ENCODE results near the gene PLCH2. TPM values are rescaled to one million over a fixed set of nuclear protein-coding genes. Genes with fewer than 3 reads are reported as not detected.
A peak's percentile ranks its signal among the peaks of the same experiment; 100 is the strongest.

PLCH2 gene
- polyA plus RNA-seq, 1 of the 3 experiments (the other 2 are of a cell fraction) = 0.08 TPM

GRCh38 chr1:2514863-2515762 lies 39.0 kb downstream of the PLCH2 start:
- Histone ChIP-seq H3K9ac (no peak overlapping the region), H3F3A (replicated peaks; ENCODE audit: insufficient read depth) (no peaks in the 10 kb centered on the region), H3K36me3 (replicated peaks in 1 of 2; ENCODE audit: control insufficient read depth in 1 of 2, insufficient read depth in 2 of 2, low read length in 1 of 2) (peaks cover 0 to 89% of the 10 kb centered on the region in 2 experiments), H3K9me2 (no peaks in the 10 kb centered on the region), H3K4me3 (ENCODE audit: low read depth in 2 of 2, low read length in 1 of 2) (no peak overlapping the region), H3K27me3 (ENCODE audit: insufficient read depth) (no peaks in the 10 kb centered on the region), H3K4me1 (ENCODE audit: control insufficient read depth in 1 of 2, insufficient read depth in 2 of 2, low read depth in 1 of 2, low read length in 1 of 2) (no peaks in the 10 kb centered on the region), H3K9me3 (no peaks in the 10 kb centered on the region), H4K20me1 (ENCODE audit: insufficient read depth) (no peaks in the 10 kb centered on the region), H3K79me2 (ENCODE audit: insufficient read depth) (no peaks in the 10 kb centered on the region), H3K4me2 (no peak overlapping the region), H2AFZ (ENCODE audit: low read depth) (no peak overlapping the region), H3K27ac (ENCODE audit: low read depth in 2 of 2, low read length in 1 of 2) (no peak overlapping the region)
- CTCF ChIA-PET = interaction anchor here (0.7 to 0.9 kb wide), 3 partner anchors 9 to 55 kb away, joined by 3 to 4 read pairs (median 3); no protein-coding TSS in a partner anchor
- POLR2A ChIA-PET = interaction anchor here (1.3 kb wide), 1 partner anchor 13 kb away, joined by 5 read pairs; no protein-coding TSS in a partner anchor
- DNase-seq = no peak
- 91% methylated on average over 24 of the region's 45 CpGs for WGBS (ENCODE audit: low lambda C conversion rate)
- peak; percentile 10; the same call in 1 of the 2 replicates for TF ChIP-seq CTCF (IDR thresholded peaks at IDR 0.05)
- TF ChIP-seq REST (IDR thresholded peaks at IDR 0.05; ENCODE audit: low read depth, low read length) = no peak

- no peak overlapping the region for H3K27ac ChIP-seq (ENCODE audit: low read depth in 2 of 2, low read length in 1 of 2)
- no peak overlapping the region for H3K9ac ChIP-seq
- ChIA-PET POLR2A (interaction anchor here (1.3 kb wide), 1 partner anchor 14 kb away, joined by 5 read pairs; no protein-coding TSS in a partner anchor), CTCF (interaction anchor here (0.7 kb wide), 1 partner anchor 9 kb away, joined by 3 read pairs; no protein-coding TSS in a partner anchor)
- no peaks in the 10 kb centered on the region for H3K4me1 ChIP-seq (ENCODE audit: control insufficient read depth in 1 of 2, insufficient read depth in 2 of 2, low read depth in 1 of 2, low read length in 1 of 2)
- H3K79me2 ChIP-seq (ENCODE audit: insufficient read depth) = no peaks in the 10 kb centered on the region
- no peak overlapping the region for H3K4me3 ChIP-seq (ENCODE audit: low read depth in 2 of 2, low read length in 1 of 2)
- peaks cover 0 to 88% of the 10 kb centered on the region in 2 experiments for H3K36me3 ChIP-seq (replicated peaks in 1 of 2; ENCODE audit: control insufficient read depth in 1 of 2, insufficient read depth in 2 of 2, low read length in 1 of 2)
- H3K9me2 ChIP-seq = no peaks in the 10 kb centered on the region
- no peaks in the 10 kb centered on the region for H4K20me1 ChIP-seq (ENCODE audit: insufficient read depth)
- DNase-seq = no peak
- no peak overlapping the region for H3K4me2 ChIP-seq
- no peaks in the 10 kb centered on the region for H3K27me3 ChIP-seq (ENCODE audit: insufficient read depth)
- H3K9me3 ChIP-seq = no peaks in the 10 kb centered on the region
- WGBS (ENCODE audit: low lambda C conversion rate) = 100% methylated on average over 6 of the region's 11 CpGs
- no peak for TF ChIP-seq ZBTB33 (IDR thresholded peaks at IDR 0.05; ENCODE audit: borderline replicate concordance, low read depth)
- TF ChIP-seq MEF2A (IDR thresholded peaks at IDR 0.05; ENCODE audit: borderline replicate concordance, low read depth) = no peak
- TF ChIP-seq REST (IDR thresholded peaks at IDR 0.05; ENCODE audit: low read depth, low read length) = no peak
- H2AFZ ChIP-seq (ENCODE audit: low read depth) = no peak overlapping the region
- H3F3A ChIP-seq (replicated peaks; ENCODE audit: insufficient read depth) = no peaks in the 10 kb centered on the region
These were observed 39.6 kb downstream of the PLCH2 start for GRCh38 chr1:2515763-2516080.
